ENCODE measurements around the gene PSMC6. TPM values are rescaled to one million over a fixed set of nuclear protein-coding genes. Genes with fewer than 3 reads are reported as not detected.

The PSMC6 gene
- total and polyA plus RNA-seq, 12 donors: 50.6 to 235 (median 91.2) TPM

DNA sequence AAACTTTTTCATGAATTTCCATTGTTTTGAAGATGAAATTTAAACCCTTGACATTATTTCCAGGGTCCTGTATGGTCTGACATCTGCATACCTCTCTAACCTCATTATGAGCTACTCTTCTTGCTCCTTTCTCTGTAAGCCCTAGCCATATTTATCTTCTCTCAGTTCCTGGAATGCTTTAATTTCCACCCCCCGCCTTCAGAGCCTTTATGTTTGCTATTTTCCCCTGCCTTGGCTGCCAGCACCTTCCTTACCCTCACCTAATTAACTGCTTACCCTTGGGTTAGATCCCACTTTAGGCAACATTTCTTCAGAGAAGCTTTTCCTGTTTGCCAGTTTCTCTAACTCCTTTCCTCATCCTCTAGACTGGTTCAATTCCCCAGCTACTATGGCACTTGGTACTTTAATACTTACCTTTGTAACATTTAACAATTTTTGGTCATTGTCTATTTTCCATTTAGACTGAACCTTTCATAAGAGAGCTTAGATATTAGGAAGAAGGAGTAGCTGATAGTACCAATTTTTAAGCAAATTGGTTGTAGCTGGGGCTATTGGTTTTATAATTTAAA, 29.0 kb downstream of the PSMC6 start:
- no peak overlapping the region for H3K4me3 ChIP-seq
- intact Hi-C loops (cut with DNase I): no loop called here
- WGBS, 4 donors: 76 to 89% (median 85%) methylated on average over 1 of the region's 1 CpG
- no peaks in the 10 kb centered on the region for H3K9me3 ChIP-seq (replicated peaks in 1 of 3)
- H3K27me3 ChIP-seq: no peaks in the 10 kb centered on the region
- peaks cover 2 to 7% of the 10 kb centered on the region in 2 donors for H3K4me1 ChIP-seq (replicated peaks in 1 of 2)
- no peaks in the 10 kb centered on the region for H3K36me3 ChIP-seq (replicated peaks in 1 of 2)
- TF ChIP-seq POLR2A (IDR thresholded peaks at IDR 0.05) (no peak), CTCF (IDR thresholded peaks at IDR 0.05) (no peak)
- no peak overlapping the region for H3K27ac ChIP-seq
- DNase-seq: no peak

DNA sequence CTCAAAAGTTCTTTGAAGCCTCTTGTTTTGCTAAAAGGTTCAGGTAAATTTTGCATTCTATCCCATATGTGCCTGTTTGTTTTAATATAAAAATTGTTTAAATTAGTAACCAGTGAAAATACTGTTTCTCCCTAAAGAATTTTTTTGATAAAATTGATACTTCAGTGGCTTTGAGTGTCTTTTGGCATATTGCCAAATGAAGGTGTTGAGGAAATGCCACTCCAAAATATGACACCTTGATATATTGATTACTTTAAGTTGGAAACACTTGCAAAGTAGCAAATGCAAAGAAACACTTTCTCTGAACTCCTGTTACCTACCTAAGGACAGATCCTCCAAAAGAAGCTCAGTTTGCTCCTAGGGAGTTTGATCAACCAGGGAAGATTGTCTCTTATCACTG, 31.4 kb downstream of the PSMC6 start:
- Histone ChIP-seq H3K27me3 (no peaks in the 10 kb centered on the region), H3K36me3 (replicated peaks in 1 of 2) (no peaks in the 10 kb centered on the region), H3K4me3 (no peak overlapping the region), H3K4me1 (replicated peaks in 1 of 2) (peaks cover 5 to 12% of the 10 kb centered on the region in 2 donors), H3K9me3 (replicated peaks in 1 of 3) (no peaks in the 10 kb centered on the region), H3K27ac (no peak overlapping the region)
- intact Hi-C loops (cut with DNase I): no loop called here
- no peak for DNase-seq
- no peak for TF ChIP-seq POLR2A (IDR thresholded peaks at IDR 0.05)
- TF ChIP-seq CTCF (IDR thresholded peaks at IDR 0.05): no peak

GRCh38 chr14:52740751-52741150, 33.8 kb downstream of the PSMC6 start:
- no peaks in the 10 kb centered on the region for H3K27me3 ChIP-seq
- H3K36me3 ChIP-seq (replicated peaks in 1 of 2): no peaks in the 10 kb centered on the region
- H3K27ac ChIP-seq: no peak overlapping the region
- WGBS, 4 donors: 88 to 98% (median 93%) methylated on average over 1 of the region's 1 CpG
- TF ChIP-seq POLR2A (IDR thresholded peaks at IDR 0.05): no peak
- no peak for TF ChIP-seq CTCF (IDR thresholded peaks at IDR 0.05)
- intact Hi-C loops (cut with DNase I): no loop called here
- peaks cover 5 to 12% of the 10 kb centered on the region in 2 donors for H3K4me1 ChIP-seq (replicated peaks in 1 of 2)
- no peak for DNase-seq
- H3K4me3 ChIP-seq: no peak overlapping the region
- no peaks in the 10 kb centered on the region for H3K9me3 ChIP-seq (replicated peaks in 1 of 3)

DNA sequence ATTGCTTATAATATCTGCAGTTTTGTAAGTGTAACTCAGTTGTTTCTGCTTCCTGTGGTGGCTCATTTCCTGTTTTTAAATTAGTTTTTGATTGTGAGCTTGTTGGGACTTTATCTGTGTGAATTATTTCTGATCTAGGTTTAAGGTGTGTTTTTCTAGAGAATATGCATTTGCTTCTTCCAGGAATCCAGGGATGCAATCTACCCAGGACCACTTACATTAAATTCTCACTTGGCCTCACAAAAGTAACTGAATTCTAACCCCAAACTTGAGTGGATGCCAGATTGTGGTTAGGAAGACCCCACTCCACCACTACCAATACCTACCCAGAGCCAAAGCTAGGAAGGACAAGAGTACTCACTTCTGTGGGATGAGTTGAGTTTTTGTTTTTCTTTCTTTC, 34.9 kb downstream of the PSMC6 start:
- intact Hi-C loops (cut with DNase I): no loop called here
- peaks cover 5 to 12% of the 10 kb centered on the region in 2 donors for H3K4me1 ChIP-seq (replicated peaks in 1 of 2)
- DNase-seq: no peak
- no peaks in the 10 kb centered on the region for H3K36me3 ChIP-seq (replicated peaks in 1 of 2)
- TF ChIP-seq POLR2A (IDR thresholded peaks at IDR 0.05) (no peak), CTCF (IDR thresholded peaks at IDR 0.05) (no peak)
- H3K27ac ChIP-seq: peak overlapping the region in 2 of 5 donors; percentile 50 to 54
- no peak overlapping the region for H3K4me3 ChIP-seq
- no peaks in the 10 kb centered on the region for H3K9me3 ChIP-seq (replicated peaks in 1 of 3)
- H3K27me3 ChIP-seq: no peaks in the 10 kb centered on the region
